Activated CD4-positive, alpha-beta T cell treated with anti-CD3 and anti-CD28 coated beads, Interleukin-2, amount 50 U/mL, for 1 hour (primary cell): ENCODE data around the gene MPV17.
"Not testable (repeated sequence)": the region's sequence is repeated elsewhere in the genome, so short reads cannot be mapped to it uniquely, and the experiment has no call there.

Experiments used
- DNase-seq: peaks from one replicate; pipeline ENCODE4 v3.0.0-alpha.2; 2020

MPV17 gene, protein sequence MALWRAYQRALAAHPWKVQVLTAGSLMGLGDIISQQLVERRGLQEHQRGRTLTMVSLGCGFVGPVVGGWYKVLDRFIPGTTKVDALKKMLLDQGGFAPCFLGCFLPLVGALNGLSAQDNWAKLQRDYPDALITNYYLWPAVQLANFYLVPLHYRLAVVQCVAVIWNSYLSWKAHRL

DNA sequence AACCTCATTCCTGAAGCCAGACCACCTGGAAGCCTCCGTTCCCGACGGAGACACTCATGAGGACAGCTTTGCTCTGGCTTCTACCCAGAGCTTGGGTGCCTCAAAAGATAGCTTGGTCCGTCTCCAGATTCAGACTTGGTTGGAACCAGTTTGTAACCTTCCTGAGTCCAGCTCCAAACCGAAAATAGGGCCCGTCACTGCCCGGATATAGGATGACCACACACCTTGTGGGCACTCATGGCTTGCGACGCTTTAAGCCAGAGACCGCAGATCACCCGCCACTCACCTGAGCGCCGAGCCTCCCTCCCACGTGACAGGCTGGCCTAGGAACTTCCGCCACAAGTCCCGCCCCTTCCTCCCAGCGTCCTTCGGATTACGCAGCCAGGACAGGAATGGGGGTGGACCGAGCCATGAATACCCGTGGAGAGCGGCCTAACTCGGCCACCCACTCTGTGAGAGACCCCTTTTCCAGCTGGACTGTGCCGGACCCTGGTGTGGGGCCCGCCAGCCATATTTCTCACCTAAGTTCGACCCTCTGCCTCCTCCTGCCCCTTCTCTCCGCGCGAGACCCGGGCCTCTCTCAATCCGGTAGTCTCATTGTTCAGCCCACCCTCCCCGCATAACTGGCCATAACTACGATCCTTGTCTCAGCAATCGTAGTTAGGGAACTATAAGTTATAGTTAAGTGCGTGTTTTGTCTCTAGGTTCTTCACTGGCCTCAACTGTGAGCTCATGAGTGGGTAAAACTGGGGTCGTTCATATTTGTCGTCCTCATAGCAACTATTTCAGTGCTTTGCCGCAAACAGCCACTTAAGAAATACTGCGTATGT is at the start of gene MPV17:
Gene MPV17 (minus strand): TSS at position 332 of the 830 bp plus-strand sequence. CDS start 580 bp downstream, outside the sequence.
- DNase-seq = peak; percentile 84

DNA sequence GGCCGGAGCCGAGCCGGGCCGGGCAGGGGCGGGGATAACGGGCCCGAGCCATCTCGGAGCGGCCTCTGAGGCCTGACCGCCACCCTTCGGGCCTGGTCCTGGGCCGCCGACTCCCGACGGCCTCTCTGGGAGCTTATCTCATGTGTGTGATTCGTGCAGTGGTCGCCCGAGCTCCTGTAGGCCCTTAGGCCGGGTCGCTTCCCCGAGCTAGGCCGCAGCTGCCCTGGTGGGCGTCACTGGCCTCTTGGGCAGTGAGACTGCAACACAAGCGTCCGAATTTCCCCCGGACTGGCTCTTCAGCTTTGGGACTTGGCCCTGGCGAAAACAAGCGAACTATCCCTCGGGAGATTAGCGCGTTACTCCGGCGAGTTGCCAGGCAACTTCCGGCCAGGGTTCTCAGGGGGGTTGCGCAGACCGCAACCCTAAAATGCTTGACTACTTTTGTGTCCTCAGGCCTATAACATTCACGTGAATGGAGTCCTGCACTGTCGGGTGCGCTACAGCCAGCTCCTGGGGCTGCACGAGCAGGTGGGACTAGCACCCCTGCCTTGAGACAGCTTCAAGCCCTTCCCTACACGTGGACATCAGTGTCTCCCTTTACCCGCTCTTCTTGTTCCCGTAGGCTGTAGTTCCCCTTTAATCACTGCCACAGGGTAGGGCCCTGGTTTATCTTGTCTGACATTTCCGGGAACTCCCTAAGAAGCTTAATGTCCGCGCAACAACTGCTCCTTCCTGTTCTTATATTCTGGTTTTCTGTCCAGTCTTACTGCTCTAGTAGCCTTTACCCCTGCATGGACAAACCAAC is 48.1 kb upstream of the MPV17 start:
- DNase-seq = peak; percentile 18

DNA sequence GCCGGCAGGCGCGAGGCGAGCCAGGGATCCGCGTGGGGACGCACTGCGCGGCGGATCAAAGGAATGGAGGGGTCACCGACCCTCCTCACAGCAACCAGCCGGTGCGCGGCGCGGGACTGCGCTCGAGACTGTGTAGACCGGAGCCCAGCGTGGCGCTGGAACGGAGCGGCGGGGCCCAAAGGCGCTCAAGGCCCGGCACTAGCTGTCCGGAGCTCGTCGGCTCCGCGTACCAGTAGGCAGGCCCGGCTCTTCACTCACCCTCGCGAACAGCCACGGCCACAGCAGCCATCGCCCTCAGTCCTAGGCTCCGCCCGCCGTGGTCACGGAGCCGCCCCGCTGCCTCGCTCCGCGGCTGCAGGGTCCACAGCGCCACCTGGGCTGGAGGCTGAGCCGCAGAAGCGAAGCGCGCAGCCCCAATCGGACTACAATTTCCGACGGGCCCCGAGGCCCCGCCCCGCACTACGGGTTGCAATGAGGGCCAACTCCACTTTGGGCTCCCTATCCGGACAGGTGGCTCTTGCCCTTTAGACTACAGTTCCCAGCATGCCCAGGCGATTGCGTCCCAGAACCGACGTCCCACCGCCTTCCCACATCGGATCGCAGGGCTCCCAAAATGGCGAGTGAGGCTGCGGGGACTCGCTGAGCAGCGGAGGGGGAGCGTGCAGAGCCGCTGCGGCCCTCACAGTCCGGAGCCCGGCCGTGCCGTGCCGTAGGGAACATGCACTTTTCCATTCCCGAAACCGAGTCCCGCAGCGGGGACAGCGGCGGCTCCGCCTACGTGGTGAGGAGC is 47.3 kb upstream of the MPV17 start, which contains the start of the genes EIF2B4 and SNX17:
Gene EIF2B4 (minus strand): TSS at position 313 of the 790 bp plus-strand sequence. CDS start 24 bp downstream, at position 289.
Gene SNX17 (plus strand): TSS at position 591 of the 790 bp plus-strand sequence. CDS start 128 bp downstream, at position 719.
- peak; percentile 99 for DNase-seq

DNA sequence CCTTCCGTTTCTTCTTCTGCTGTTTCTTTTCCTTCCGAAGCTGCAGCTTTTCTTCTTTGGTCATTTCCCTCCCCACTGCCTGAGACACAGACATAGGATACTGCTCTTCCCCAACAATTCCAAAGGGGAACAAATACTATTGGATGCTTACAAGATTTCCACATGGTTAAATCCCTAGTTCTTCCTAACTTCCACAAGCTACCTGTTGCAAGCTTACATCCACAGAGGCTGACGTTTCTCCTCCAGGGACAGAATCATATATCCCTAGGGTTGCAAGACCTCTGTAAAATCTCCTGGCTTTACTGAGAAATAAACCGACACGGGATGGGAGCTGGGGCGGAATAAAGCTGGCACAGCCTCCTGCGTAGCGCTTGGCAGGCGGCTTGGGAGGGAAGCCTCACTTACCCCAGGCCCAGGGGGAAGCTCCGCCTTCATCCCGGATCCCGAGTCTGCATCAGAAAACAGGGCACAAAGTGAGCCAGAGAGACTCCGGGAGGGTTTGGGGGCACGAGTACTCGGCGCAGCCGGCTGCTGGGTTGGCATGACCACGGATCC is 46.7 kb upstream of the MPV17 start:
- DNase-seq = no peak

DNA sequence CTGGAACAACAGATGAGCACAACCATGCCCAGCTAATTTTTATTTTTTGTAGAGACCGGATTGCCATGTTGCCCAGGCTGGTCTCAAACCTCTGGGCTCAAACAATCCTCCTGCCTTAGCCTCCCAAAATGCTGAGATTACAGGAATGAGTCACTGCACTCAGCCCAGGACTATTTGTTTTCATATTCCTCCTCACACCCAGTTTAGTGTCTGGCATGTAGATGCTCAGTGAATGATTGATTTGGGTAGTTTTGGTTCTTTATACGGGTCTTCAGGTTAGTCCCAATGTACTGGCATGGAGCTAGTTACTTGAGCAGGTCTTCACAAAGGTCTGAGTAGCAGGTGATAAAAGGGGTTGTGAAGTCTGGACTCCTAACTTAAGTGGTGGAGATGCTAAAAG is 41.0 kb upstream of the MPV17 start:
- no peak for DNase-seq

DNA sequence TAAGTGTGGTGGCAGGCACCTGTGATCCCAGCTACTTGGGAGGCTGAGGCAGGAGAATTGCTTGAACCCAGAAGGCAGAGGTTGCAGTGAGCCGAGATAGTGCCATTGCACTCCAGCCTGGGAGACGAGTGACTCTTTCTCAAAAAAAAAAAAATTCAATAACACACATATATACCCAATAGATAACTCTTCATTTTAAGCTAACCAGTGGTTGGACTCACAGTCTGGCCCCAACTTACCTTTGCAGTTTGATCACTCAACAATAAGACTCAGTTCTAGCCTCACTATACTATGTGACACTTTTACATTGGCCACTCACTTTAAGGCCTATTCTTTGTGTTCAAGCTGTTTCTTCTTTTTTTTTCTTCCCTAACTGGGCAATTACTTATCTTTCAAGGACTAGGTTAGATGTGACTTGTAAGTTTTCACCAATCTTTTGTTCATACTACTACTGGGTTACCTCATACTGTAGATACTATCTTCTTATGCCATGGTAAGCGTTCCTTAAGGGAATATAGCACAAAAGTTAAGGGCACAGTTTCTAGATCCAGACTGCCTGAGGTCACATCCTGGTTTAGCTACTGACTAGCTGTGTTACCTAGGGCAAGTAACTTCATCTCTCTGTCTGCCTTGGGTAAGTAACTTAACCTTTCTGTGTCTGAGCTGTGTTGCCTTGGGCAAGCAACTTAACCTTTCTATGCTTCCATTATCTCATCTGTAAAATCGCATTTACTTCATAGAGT is 40.0 kb upstream of the MPV17 start:
- DNase-seq = no peak

DNA sequence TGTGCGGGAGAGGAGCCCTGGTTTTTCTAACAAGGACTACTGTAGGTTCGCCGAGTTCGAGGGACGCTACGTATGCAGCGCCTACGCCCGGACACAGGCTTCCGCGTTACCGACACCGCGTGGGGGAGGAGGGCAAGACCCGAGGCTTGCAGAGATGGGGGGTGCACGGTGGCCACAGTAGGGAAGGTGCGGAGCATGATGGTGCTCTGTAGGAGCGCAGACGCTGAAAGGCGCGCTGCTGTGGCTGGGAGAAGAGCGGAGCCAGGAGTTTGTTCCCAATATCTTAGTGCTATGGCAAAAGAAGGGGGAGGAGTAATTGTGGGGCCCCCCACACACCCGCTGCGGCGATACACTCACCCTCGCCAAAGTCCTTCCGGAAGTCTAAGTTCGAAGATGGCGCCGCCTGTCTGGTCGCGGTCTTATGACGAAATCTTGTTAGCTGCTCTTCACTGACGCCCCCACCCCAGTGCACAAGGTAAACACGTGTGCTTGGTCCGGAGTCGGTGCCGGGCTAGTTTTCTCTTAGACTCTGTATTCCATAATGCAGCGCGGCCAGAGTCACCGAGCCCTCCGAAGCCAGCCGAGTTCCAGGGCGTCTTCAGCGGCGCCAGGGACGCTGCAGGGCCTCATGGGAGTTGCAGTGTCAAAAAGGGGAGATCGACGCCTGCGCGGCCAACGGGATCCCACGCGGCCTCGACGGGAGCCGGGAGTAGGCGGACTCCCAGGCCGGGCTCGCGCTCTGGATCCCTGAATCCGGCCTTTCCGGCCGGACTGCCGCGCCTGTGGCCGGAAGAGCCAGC is 33.7 kb upstream of the MPV17 start, which contains the start of gene GTF3C2:
Gene GTF3C2 (minus strand): TSS at position 383 of the 800 bp plus-strand sequence. CDS start 13,210 bp downstream, outside the sequence.
- DNase-seq = peak; percentile 88

DNA sequence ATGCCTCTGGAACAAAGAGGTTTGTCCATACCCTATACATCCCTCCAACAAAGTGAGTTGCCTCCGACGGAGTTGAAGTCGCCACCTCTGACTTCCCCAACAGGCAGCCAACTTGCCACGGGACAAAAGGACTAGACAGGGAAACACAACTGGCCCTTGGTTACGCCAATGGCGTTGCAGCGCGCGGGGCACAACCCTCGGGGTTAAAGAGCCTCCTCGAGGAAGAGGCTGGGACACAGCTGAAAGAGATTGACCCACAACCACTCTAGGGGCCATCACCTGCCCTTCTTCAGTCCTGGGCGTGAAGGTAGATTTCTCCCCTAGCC is 33.1 kb upstream of the MPV17 start:
- no peak for DNase-seq

DNA sequence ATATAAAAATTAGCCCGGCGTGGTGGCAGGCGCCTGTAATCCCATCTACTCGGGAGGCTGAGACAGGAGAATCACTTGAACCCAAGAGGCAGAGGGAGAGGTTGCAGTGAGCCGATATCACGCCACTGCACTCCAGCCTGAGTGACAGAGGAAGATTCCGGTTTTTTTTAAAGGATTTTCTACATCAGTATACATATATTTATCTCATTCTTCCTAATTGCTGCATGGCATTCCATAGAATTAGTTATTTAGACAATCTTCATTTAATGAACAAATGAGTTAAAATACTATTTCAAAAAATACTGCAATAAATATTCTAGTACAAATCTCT is 31.7 kb upstream of the MPV17 start:
- DNase-seq = no peak

DNA sequence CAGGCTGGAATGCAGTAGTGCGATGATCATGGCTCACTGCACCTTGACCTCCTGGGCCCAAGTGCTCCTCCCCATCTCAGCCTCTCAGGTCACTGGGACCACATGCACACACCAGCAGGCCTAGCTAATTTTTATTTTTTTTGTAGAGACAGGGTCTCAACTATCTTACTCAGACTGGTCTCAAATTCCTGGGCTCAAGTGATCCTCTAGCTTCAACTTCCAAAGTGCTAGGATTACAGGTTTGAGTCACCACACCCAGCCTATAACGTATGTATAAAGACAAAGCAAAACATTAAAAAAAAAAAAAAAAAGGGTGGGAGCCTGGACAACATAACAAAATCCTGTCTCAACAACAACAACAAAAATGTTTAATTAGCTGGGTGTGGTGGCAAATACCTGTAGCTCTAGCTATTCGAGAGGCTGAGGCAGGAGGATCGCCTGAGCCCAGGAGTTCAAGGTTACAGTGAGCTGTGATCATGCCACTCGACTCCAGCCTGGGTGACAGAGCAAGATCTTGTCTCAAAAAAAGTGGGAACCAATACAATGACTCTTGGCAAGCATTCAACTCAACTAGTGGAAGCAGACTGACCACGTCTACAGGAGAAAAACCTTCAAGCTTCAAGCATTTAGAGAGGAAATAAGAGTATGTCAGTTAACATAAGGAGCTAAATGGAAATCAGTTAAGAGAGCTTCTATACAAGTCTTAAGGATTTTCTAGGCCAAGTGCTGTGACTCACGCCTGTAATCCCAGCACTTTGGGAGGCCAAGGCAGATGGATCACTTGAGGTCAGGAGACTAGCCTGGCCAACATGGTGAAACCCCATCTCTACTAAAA is 31.1 kb upstream of the MPV17 start:
- DNase-seq = no peak

DNA sequence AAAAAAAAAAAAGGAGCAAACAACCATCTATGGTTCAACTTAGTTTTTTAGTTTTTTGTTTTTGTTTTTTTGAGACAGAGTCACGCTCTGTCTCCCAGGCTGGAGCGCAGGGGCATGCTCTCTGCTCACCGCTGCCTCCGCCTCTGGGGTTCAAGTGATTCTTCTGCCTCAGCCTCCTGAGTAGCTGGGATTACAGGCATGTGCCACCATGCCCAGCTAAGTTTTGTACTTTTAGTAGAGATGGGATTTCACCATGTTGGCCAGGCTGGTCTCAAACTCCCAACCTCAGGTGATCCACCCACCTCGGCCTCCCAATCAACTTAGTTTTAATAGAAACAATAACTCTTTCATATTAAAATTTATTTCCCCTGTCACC is 30.5 kb upstream of the MPV17 start:
- DNase-seq = not testable (repeated sequence)

DNA sequence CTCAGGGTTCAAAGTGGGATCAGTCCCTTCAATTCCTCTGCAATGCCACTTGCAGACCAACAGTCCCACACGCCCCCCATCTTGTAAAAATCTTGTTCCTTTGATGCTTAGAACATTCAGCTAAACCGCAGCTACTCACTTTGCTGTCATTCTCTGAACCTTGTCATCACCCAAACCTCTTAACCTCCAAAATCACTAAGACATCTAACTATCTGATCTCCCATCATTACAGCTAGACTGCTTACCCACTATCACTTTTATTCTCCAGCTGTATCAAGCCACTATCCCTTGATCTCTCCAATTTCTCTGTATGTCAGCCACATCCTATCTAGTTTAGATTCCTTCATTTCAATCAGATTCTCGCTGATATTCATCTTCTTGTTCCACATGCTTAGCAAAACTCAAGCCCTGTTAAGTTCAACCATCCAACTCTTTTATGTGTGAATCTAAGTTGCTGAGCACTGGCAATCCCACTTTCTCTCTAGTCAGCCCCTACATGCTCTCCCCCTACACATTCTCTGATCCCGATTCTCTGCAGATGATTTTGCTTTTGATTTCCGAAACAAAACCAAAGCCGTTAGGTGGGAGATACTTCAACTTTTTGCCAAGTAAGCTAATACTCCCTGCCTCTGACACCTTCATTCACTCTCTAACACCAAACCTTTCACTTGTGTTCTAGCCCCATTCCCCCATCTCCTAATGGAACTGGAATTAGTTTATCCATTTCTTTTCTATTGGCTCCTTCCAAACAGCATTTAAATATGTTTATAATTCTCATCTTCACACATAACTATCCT is 29.1 kb upstream of the MPV17 start:
- no peak for DNase-seq

DNA sequence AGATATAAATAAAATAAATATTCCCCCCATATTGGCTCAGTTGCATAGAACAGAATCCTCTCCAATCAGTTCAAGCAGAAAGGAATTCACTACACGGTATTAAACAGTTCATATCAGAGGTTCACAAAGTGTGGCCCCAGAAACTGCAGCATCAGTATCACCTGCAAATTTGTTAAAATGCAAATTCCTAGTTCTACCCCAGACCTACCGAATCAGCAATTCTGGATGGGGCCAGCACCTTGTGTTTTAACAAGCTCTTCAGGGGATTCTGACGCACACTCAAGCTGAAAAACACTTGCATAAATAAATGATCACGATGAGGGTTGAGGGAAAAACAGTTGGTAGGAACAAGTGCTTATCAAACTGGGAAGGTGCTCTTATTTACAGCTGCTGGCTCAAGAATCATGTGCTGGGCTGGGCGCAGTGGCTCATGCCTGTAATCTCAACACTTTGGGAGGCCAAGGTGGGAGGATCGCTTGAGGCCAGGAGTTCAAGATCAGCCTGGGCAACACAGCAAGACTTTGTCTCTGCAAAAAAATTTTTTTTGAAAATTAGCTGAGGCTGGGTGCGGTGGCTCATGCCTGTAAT is 27.3 kb upstream of the MPV17 start:
- DNase-seq = no peak

DNA sequence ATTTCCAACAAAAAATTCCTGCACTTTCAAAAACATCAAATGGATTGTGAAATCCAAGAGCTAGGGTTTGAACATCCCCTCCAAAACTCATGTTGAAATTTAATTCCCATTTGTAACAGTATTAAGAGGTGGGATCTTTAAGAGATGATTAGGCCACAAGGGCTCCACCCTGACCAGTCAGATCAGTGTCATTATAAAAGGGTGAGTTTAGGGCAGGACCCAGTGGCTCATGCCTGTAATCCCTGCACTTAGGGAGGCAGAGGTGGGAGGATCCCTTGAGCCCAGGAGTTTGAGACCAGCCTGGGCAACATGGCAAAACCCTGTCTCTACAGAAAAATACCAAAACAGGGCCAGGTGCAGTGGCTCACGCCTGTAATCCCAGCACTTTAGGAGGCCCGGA is 24.7 kb upstream of the MPV17 start:
- DNase-seq = no peak

DNA sequence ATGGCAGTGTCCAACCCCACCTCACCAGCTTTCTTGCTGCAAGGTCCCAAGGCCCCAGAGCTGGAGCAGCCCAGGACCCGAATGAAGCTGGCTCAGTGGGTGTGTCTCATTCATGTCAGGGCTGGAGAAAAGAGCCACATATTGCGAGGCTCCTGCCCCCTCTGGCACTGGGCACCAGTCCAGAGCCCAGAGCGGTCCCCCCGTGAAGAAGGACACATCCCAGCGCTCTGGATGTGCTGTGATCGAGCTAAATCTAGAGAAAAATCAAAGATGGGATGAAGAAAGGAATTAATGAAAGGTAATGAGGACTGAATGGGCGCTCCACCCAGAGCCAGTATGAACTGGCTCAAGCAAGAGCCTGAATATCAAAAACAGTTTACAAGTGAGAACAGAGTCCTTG is 13.3 kb upstream of the MPV17 start:
- DNase-seq = no peak

DNA sequence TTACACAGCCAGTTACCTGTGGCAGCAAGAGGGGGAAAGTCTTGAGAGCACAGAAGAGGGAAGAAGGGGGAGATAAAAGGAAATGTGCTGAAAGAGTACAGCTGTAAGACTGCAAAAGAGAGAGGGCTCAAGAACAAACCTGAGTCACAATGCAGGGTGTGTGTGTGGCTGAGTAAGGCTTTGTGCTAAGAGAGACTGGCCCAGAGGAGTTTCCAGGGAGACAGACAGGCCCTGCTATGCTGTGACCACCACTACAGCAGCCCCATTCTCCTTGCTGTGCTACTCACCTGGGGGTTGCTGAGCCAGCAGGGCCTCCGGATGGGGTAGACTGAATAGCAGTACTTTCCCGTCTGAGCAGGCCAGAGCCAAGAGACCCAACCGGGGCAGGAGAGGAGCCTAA is 12.4 kb upstream of the MPV17 start:
- DNase-seq = no peak

DNA sequence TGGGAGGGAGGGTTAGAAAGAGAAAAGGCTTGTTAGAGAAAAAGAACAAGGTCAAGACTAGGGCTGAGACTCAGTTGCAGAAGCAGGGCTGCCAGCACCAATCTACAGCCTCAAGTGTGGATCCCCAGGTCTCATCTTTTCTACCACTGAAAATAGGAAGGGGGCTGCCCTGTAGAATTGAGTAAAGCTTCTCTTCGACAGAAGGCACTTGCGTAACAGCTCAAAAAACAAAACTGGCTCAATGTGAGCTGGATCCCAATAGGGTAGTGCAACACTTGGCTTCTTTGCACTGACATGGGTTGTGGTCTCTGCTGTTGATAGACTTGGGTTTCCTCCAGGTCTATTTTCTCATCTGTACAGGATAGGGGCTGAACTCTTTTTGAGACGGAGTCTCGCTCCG is 1.8 kb upstream of the MPV17 start:
- DNase-seq = no peak

DNA sequence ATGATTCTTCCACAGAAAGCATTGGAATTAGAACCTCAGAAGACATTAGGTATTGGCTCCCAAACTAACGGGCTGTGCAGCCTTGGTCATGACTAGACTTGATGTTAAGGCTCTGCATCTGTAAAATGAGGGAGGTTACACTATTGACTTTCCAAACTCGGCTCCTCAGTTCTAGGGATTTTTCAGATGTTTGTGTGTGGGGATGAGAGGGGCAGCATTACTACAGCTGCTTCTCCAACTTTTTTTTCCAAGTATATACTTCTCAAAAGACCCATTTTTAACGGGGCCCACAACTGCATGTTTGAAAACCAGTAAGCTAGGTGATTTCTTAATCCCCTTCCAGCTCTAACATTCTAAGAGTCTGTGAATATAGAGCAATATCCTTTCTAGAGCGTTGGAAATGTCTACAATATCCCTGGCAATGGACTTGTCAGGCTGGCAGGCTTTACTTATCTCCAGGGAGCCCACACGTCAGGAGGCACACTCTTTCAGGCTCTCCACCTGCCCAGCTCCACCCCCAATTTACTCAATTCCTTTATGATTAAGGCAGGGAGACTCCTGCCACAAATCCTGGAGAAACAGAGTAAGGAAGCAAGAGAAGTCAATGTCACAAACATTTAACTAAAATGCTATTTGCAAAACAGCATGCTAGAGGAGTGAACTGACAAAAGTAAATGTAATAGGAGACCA is 844 bp upstream of the MPV17 start:
- DNase-seq = no peak
